ENCODE measurements around the gene LPAR5. TPM values are rescaled to one million over a fixed set of nuclear protein-coding genes. Genes with fewer than 3 reads are reported as not detected.

Gene LPAR5
- total and polyA plus RNA-seq, 2 of the 13 experiments (the other 11 are each of a cell fraction or from before 2014, with no cell fraction given), result 0.09 to 0.32 TPM

- TF ChIP-seq SSRP1 (CRISPR knock-in tag; IDR thresholded peaks at IDR 0.05) (peak; percentile 40; the same call in 1 of the 2 replicates), SNAPC5 (CRISPR knock-in tag; IDR thresholded peaks at IDR 0.05; ENCODE audit: borderline replicate concordance) (no peak), KDM3A (CRISPR knock-in tag; IDR thresholded peaks at IDR 0.05; ENCODE audit: low read depth) (0 out of 2 replicates have a peak, but pooled peaks have one; percentile 43), NCOA1 (CRISPR knock-in tag; IDR thresholded peaks at IDR 0.05) (no peak), ZFX (CRISPR knock-in tag; IDR thresholded peaks at IDR 0.05; ENCODE audit: low read depth) (peak; percentile 93), SP5 (CRISPR knock-in tag; IDR thresholded peaks at IDR 0.05; ENCODE audit: borderline replicate concordance, low read depth) (peak; percentile 50), PAF1 (CRISPR knock-in tag; IDR thresholded peaks at IDR 0.05) (no peak), NFE2L2 (IDR thresholded peaks at IDR 0.05; ENCODE audit: low read length) (no peak), ZNF556 (CRISPR knock-in tag; IDR thresholded peaks at IDR 0.05; ENCODE audit: borderline replicate concordance) (peak; percentile 61; the same call in 1 of the 2 replicates), PITX1 (CRISPR knock-in tag; IDR thresholded peaks at IDR 0.05) (peak; percentile 34; the same call in 1 of the 2 replicates), ZMYM4 (CRISPR knock-in tag; IDR thresholded peaks at IDR 0.05) (no peak), ZMYM2 (CRISPR knock-in tag; IDR thresholded peaks at IDR 0.05) (peak; percentile 69; the same call in 1 of the 2 replicates), NR0B2 (CRISPR knock-in tag; IDR thresholded peaks at IDR 0.05) (peak; percentile 71; the same call in 1 of the 2 replicates), TEAD3 (CRISPR knock-in tag; optimal IDR thresholded peaks at IDR 0.05; ENCODE audit: borderline replicate concordance) (peak; percentile 29), ZNF883 (CRISPR knock-in tag; IDR thresholded peaks at IDR 0.05; ENCODE audit: not compliant biosample characterization) (peak; percentile 54), ZFP90 (CRISPR knock-in tag; IDR thresholded peaks at IDR 0.05; ENCODE audit: borderline replicate concordance) (peak; percentile 89; the same call in 1 of the 2 replicates), KDM2A (CRISPR knock-in tag; IDR thresholded peaks at IDR 0.05; ENCODE audit: borderline replicate concordance, low read depth) (no peak; the same call in 1 of the 2 replicates), SP4 (CRISPR knock-in tag; IDR thresholded peaks at IDR 0.05) (no peak; the same call in none of the 2 replicates), ARID5B (CRISPR knock-in tag; IDR thresholded peaks at IDR 0.05) (peak; percentile 51; the same call in 1 of the 2 replicates), KLF12 (CRISPR knock-in tag; IDR thresholded peaks at IDR 0.05; ENCODE audit: borderline replicate concordance) (no peak)
- TF ChIP-seq, protein P1, sequence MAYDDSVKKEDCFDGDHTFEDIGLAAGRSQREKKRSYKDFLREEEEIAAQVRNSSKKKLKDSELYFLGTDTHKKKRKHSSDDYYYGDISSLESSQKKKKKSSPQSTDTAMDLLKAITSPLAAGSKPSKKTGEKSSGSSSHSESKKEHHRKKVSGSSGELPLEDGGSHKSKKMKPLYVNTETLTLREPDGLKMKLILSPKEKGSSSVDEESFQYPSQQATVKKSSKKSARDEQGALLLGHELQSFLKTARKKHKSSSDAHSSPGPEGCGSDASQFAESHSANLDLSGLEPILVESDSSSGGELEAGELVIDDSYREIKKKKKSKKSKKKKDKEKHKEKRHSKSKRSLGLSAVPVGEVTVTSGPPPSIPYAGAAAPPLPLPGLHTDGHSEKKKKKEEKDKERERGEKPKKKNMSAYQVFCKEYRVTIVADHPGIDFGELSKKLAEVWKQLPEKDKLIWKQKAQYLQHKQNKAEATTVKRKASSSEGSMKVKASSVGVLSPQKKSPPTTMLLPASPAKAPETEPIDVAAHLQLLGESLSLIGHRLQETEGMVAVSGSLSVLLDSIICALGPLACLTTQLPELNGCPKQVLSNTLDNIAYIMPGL (CRISPR knock-in tag; IDR thresholded peaks at IDR 0.05; ENCODE audit: borderline replicate concordance in 1 of 2, low read depth in 1 of 2), result peak; percentile 49 to 92; a peak in 2 of 4 replicates
- TF ChIP-seq, protein P2, sequence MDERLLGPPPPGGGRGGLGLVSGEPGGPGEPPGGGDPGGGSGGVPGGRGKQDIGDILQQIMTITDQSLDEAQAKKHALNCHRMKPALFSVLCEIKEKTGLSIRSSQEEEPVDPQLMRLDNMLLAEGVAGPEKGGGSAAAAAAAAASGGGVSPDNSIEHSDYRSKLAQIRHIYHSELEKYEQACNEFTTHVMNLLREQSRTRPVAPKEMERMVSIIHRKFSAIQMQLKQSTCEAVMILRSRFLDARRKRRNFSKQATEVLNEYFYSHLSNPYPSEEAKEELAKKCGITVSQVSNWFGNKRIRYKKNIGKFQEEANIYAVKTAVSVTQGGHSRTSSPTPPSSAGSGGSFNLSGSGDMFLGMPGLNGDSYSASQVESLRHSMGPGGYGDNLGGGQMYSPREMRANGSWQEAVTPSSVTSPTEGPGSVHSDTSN (CRISPR knock-in tag; IDR thresholded peaks at IDR 0.05), result no peak
Observed at GRCh38 chr12:6613776-6614512, 21.8 kb downstream of the LPAR5 start (continued).

Measured in HepG2 (cell line).